Thyroid gland (tissue), 4 donors: Measurements from ENCODE around the gene BACE1-AS. TPM values are rescaled to one million over a fixed set of nuclear protein-coding genes. Genes with fewer than 3 reads are reported as not detected.

Experiments used
- DNase-seq, 2 donors: peaks; one replicate each; pipeline ENCODE4 v3.0.0-alpha.2; 2019
- H3K27ac ChIP-seq, 3 donors: fragments of 200-600 bp; sonication (generic); 1 replicate in 2 of 3; 2 replicates in 1 of 3; pipeline ENCODE4 v1.5.1; 2016 to 2019; ENCODE audit warnings: mild to moderate bottlenecking in 1 of 3, moderate library complexity in 1 of 3
- H3K27me3 ChIP-seq: fragments of 200-600 bp; sonication (generic); one replicate; pipeline ENCODE4 v1.5.1; 2019
- H3K36me3 ChIP-seq, 2 donors: fragments of 200-600 bp; sonication (generic); one replicate each; pipeline ENCODE4 v1.5.1; 2016 to 2019
- H3K4me1 ChIP-seq, 2 donors: fragments of 200-600 bp; sonication (generic); one replicate each; pipeline ENCODE4 v1.5.1; 2017 to 2019
- H3K4me3 ChIP-seq, 3 donors: fragments of 200-600 bp; sonication (generic); replicated peaks in 1 of 3; 1 replicate in 2 of 3; 2 replicates in 1 of 3; pipeline ENCODE4 v1.5.1; 2016; ENCODE audit warnings: mild to moderate bottlenecking in 1 of 3
- H3K9me3 ChIP-seq: fragments of 200-600 bp; sonication (generic); one replicate; pipeline ENCODE4 v1.5.1; 2017
- CTCF ChIP-seq, 6 experiments: fragments of 200-600 bp in 3 of 6; fragments of 450-650 bp in 3 of 6; sonication (generic) in 3 of 6; IDR thresholded peaks; one replicate each; pipeline ENCODE4 v1.5.1; 2016 to 2019; ENCODE audit warnings: antibody characterized with exemption in 6 of 6, mild to moderate bottlenecking in 2 of 6, inconsistent platforms in 1 of 6, moderate library complexity in 1 of 6
- POLR2A ChIP-seq, 2 donors: fragments of 450-650 bp; IDR thresholded peaks; one replicate each; pipeline ENCODE4 v1.6.1; 2017; ENCODE audit warnings: antibody characterized with exemption in 2 of 2, mild to moderate bottlenecking in 2 of 2, moderate library complexity in 1 of 2
- WGBS, 2 donors: methylation state at CpG; one replicate each; pipeline ENCODE4 v1.1.5; 2017; 5-methylcytosine and 5-hydroxymethylcytosine counted together
- intact Hi-C: fragments of 100-400 bp; cut with DNase I; formaldehyde crosslinking; loops from one replicate; pipeline ENCODE4 v1.15.1; 2023
- total RNA-seq, 4 donors: library from RNA; depleted of rRNA; stranded (reverse); fragments of >200 nt; gene quantifications; one replicate each; pipeline ENCODE4 v1.2.3, GENCODE V29; 2016

The BACE1-AS gene
- total RNA-seq, 4 donors from 2014 or later, result 7.4 to 12.9 (median 8.8) TPM

- peaks cover 0 to 3% of the 10 kb centered on the region in 2 donors for H3K4me1 ChIP-seq
- no peaks in the 10 kb centered on the region for H3K27me3 ChIP-seq
- 55 to 61% methylated on average over 2 of the region's 2 CpGs for WGBS, 2 donors
- no peak overlapping the region for H3K4me3 ChIP-seq
- no peak for DNase-seq
- H3K9me3 ChIP-seq, result no peaks in the 10 kb centered on the region
- TF ChIP-seq CTCF (IDR thresholded peaks at IDR 0.05) (no peak), POLR2A (IDR thresholded peaks at IDR 0.05) (no peak)
- peaks cover 46 to 52% of the 10 kb centered on the region in 2 donors for H3K36me3 ChIP-seq
- intact Hi-C loops, result no loop called here
- no peak overlapping the region for H3K27ac ChIP-seq
These were observed 4.6 kb upstream of the BACE1-AS start for GRCh38 chr11:117286588-117286987.

GRCh38 chr11:117287668-117288067 lies 3.5 kb upstream of the BACE1-AS start:
- Histone ChIP-seq H3K27ac (no peak overlapping the region), H3K4me3 (no peak overlapping the region), H3K27me3 (no peaks in the 10 kb centered on the region), H3K36me3 (peaks cover 42 to 44% of the 10 kb centered on the region in 2 donors), H3K9me3 (no peaks in the 10 kb centered on the region), H3K4me1 (peaks cover 0 to 3% of the 10 kb centered on the region in 2 donors)
- no peak for DNase-seq
- intact Hi-C loops, result no loop called here
- TF ChIP-seq POLR2A (IDR thresholded peaks at IDR 0.05) (no peak), CTCF (IDR thresholded peaks at IDR 0.05) (no peak)
- WGBS, 2 donors, result 90 to 92% methylated on average over 3 of the region's 3 CpGs

- 91 to 100% methylated on average over 1 of the region's 1 CpG for WGBS, 2 donors
- no peak overlapping the region for H3K27ac ChIP-seq
- intact Hi-C loops, result no loop called here
- no peak for TF ChIP-seq POLR2A (IDR thresholded peaks at IDR 0.05)
- TF ChIP-seq CTCF (IDR thresholded peaks at IDR 0.05), result no peak
- peaks cover 32 to 33% of the 10 kb centered on the region in 2 donors for H3K36me3 ChIP-seq
- DNase-seq, result no peak
- H3K9me3 ChIP-seq, result no peaks in the 10 kb centered on the region
- no peak overlapping the region for H3K4me3 ChIP-seq
- peaks cover 0 to 3% of the 10 kb centered on the region in 2 donors for H3K4me1 ChIP-seq
- no peaks in the 10 kb centered on the region for H3K27me3 ChIP-seq
These were observed 1.4 kb upstream of the BACE1-AS start for GRCh38 chr11:117289795-117290194.

- Histone ChIP-seq H3K4me1 (no peaks in the 10 kb centered on the region), H3K27ac (no peak overlapping the region), H3K9me3 (no peaks in the 10 kb centered on the region), H3K27me3 (no peaks in the 10 kb centered on the region), H3K36me3 (peaks cover 23 to 28% of the 10 kb centered on the region in 2 donors), H3K4me3 (no peak overlapping the region)
- intact Hi-C loops, result no loop called here
- TF ChIP-seq CTCF (IDR thresholded peaks at IDR 0.05) (no peak), POLR2A (IDR thresholded peaks at IDR 0.05) (no peak)
- DNase-seq, result no peak
- 91 to 100% methylated on average over 2 of the region's 2 CpGs for WGBS, 2 donors
These were observed 1.5 kb downstream of the BACE1-AS start for GRCh38 chr11:117292616-117293015.

- intact Hi-C loops, result no loop called here
- no peak overlapping the region for H3K4me3 ChIP-seq
- no peak overlapping the region for H3K27ac ChIP-seq
- no peaks in the 10 kb centered on the region for H3K27me3 ChIP-seq
- 78 to 90% methylated on average over 9 of the region's 9 CpGs for WGBS, 2 donors
- H3K36me3 ChIP-seq, result peaks cover 7 to 12% of the 10 kb centered on the region in 2 donors
- TF ChIP-seq POLR2A (IDR thresholded peaks at IDR 0.05) (no peak), CTCF (IDR thresholded peaks at IDR 0.05) (no peak)
- no peak for DNase-seq
- H3K4me1 ChIP-seq, result peaks cover 7 to 8% of the 10 kb centered on the region in 2 donors
- no peaks in the 10 kb centered on the region for H3K9me3 ChIP-seq
These were observed 4.4 kb downstream of the BACE1-AS start for GRCh38 chr11:117295438-117296137.
